ENCODE data around the gene TBC1D22A. TPM values are rescaled to one million over a fixed set of nuclear protein-coding genes. Genes with fewer than 3 reads are reported as not detected.

The TBC1D22A gene
- total and polyA plus RNA-seq, 10 of the 15 experiments (the other 5 are each of a cell fraction or from before 2014, with no cell fraction given), result 0.63 to 44.7 (median 27.4) TPM

DNA sequence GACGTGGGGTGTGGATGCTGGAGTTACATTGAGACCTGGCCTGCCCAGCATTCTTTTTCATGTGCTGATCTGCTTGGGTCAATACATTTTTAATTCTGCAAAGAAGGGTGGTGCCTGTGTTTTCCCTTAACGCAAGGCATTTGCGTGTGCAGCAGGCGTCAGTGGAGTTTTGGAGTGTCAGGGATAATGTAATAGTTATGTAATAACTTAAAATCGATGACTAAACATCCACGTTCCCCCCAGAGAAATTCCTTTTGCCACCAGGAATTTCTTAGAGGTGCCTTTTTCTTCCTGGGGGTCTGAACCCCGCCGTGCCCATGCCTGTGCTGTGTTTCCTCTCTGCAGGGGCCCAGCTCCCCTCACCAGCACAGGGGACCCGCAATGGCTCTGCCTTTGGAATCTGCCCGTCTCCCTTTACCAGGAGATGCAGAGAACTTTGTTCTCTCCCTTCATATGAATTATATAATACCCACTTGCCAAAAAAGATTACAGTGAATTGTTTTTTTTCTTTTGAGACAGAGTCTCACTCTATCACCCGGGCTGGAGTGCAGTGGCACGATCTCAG lies 62.6 kb downstream of the TBC1D22A start (continued):
- TF ChIP-seq, protein P1, sequence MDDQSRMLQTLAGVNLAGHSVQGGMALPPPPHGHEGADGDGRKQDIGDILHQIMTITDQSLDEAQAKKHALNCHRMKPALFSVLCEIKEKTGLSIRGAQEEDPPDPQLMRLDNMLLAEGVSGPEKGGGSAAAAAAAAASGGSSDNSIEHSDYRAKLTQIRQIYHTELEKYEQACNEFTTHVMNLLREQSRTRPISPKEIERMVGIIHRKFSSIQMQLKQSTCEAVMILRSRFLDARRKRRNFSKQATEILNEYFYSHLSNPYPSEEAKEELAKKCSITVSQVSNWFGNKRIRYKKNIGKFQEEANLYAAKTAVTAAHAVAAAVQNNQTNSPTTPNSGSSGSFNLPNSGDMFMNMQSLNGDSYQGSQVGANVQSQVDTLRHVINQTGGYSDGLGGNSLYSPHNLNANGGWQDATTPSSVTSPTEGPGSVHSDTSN (IDR thresholded peaks at IDR 0.05; ENCODE audit: insufficient replicate concordance, low read depth, low read length), result no peak

DNA sequence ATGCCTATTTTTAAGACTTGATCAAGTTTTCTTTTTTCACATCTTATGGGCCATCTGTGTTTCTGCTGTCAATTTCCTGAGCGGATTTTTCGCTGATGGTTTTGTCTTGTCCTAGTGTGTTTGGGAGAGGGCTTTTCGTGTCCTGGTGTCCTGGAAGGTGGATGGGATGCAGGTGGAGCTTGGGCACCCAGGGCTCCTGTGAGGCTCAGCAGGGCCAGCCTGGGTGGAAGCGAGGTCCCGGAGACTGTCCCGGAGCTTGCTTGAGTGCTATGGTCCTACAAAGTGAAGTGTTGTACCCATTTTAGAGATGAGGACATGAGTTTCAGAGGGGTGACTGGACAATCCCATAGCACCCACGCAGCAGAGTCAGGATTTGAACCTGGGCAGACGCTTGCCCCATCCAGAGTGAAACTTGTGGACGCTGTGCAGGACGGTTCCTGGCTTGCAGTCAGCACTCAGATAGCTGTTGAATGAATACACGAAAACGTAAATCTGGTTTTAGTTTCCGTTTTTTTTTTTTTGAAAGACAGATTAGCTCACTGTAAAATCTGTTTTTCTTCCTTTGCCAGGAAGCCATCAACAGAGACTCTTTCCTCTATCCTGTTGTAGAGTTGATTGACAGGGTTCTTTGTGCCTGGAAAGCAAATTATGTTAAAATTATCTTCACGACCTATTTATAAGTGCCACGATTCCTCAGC lies 64.1 kb downstream of the TBC1D22A start:
- ChIA-PET CTCF (no interaction called here), RAD21 (ENCODE audit: unreplicated experiment) (no interaction called here), SMC1A (ENCODE audit: uncharacterized antibody, unreplicated experiment) (no interaction called here), POLR2A (no interaction called here)
- H4K20me1 ChIP-seq (ENCODE audit: control insufficient read depth, insufficient read depth), result peaks cover 6% of the 10 kb centered on the region
- DNase-seq (ENCODE audit: low read depth, low spot score), result no peak
- peaks cover 1% of the 10 kb centered on the region for H3K79me2 ChIP-seq (ENCODE audit: control insufficient read depth, insufficient read depth, low read length)
- H2AFZ ChIP-seq (ENCODE audit: control insufficient read depth, low read depth, low read length), result no peak overlapping the region
- no peak overlapping the region for H3K27ac ChIP-seq (ENCODE audit: control insufficient read depth, insufficient read depth)
- H3K4me3 ChIP-seq, result no peak overlapping the region
- FAIRE-seq, result no peak
- no peaks in the 10 kb centered on the region for H3K27me3 ChIP-seq (replicated peaks in 1 of 2; ENCODE audit: control insufficient read depth in 2 of 2, insufficient read depth in 2 of 2, low read length in 1 of 2)
- no TSS peak for BruUV-seq (replicated peaks)
- H3K9me3 ChIP-seq (replicated peaks; ENCODE audit: control insufficient read depth, insufficient read depth, low read length), result no peaks in the 10 kb centered on the region; the same call in 2 of the 3 replicates
- H3K9ac ChIP-seq (ENCODE audit: control insufficient read depth, insufficient read depth, low read length), result no peak overlapping the region
- TF ChIP-seq, protein P2, sequence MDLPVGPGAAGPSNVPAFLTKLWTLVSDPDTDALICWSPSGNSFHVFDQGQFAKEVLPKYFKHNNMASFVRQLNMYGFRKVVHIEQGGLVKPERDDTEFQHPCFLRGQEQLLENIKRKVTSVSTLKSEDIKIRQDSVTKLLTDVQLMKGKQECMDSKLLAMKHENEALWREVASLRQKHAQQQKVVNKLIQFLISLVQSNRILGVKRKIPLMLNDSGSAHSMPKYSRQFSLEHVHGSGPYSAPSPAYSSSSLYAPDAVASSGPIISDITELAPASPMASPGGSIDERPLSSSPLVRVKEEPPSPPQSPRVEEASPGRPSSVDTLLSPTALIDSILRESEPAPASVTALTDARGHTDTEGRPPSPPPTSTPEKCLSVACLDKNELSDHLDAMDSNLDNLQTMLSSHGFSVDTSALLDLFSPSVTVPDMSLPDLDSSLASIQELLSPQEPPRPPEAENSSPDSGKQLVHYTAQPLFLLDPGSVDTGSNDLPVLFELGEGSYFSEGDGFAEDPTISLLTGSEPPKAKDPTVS (IDR thresholded peaks at IDR 0.05; ENCODE audit: low read depth, low read length), result no peak
- TF ChIP-seq KLF5 (IDR thresholded peaks at IDR 0.05; ENCODE audit: partially characterized antibody) (no peak), CREM (IDR thresholded peaks at IDR 0.05; ENCODE audit: low read depth) (no peak), BHLHE40 (IDR thresholded peaks at IDR 0.05; ENCODE audit: borderline replicate concordance in 1 of 2, low read depth in 2 of 2, low read length in 1 of 2) (no peak), IRF4 (IDR thresholded peaks at IDR 0.05; ENCODE audit: low read depth, low read length) (no peak)
- TF ChIP-seq, protein P3, sequence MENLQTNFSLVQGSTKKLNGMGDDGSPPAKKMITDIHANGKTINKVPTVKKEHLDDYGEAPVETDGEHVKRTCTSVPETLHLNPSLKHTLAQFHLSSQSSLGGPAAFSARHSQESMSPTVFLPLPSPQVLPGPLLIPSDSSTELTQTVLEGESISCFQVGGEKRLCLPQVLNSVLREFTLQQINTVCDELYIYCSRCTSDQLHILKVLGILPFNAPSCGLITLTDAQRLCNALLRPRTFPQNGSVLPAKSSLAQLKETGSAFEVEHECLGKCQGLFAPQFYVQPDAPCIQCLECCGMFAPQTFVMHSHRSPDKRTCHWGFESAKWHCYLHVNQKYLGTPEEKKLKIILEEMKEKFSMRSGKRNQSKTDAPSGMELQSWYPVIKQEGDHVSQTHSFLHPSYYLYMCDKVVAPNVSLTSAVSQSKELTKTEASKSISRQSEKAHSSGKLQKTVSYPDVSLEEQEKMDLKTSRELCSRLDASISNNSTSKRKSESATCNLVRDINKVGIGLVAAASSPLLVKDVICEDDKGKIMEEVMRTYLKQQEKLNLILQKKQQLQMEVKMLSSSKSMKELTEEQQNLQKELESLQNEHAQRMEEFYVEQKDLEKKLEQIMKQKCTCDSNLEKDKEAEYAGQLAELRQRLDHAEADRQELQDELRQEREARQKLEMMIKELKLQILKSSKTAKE (IDR thresholded peaks at IDR 0.05; ENCODE audit: low read depth, poor library complexity, severe bottlenecking), result no peak
- intact Hi-C loops (cut with micrococcal nuclease; ENCODE audit: unreplicated experiment), result no loop called here
- H3K4me2 ChIP-seq (ENCODE audit: control insufficient read depth, insufficient read depth), result no peak overlapping the region
- peaks cover 20 to 23% of the 10 kb centered on the region in 2 experiments for H3K36me3 ChIP-seq (ENCODE audit: control insufficient read depth in 2 of 2, insufficient read depth in 2 of 2, low read length in 1 of 2)
- H3K4me1 ChIP-seq (ENCODE audit: control insufficient read depth, insufficient read depth, low read length), result no peaks in the 10 kb centered on the region
- WGBS (ENCODE audit: insufficient coverage, insufficient replicate concordance, low lambda C conversion rate, missing lambda C conversion rate), result over 99% methylated on average over 15 of the region's 15 CpGs
- ATAC-seq, result no peak
- in situ Hi-C loops (cut with MboI), result no loop called here

Data from GM12878 (cell line).